ENCODE data around the gene POLR2H.
A peak's percentile ranks its signal among the peaks of the same experiment; 100 is the strongest.

POLR2H gene

GRCh38 chr3:184375747-184376461 lies 14.4 kb downstream of the POLR2H start:
- in situ Hi-C loops (cut with HindIII; ENCODE audit: low sequenced_read_pairs): no loop called here
- no peak for TF ChIP-seq CTCF (IDR thresholded peaks at IDR 0.05; ENCODE audit: low read depth, low read length)
- H3K4me3 ChIP-seq (ENCODE audit: low read depth, low read length): no peak overlapping the region
- DNase-seq (ENCODE audit: low read depth, low spot score): no peak

GRCh38 chr3:184377374-184377773 lies 15.9 kb downstream of the POLR2H start:
- H3K4me3 ChIP-seq (ENCODE audit: low read depth, low read length): no peak overlapping the region
- in situ Hi-C loops (cut with HindIII; ENCODE audit: low sequenced_read_pairs): no loop called here
- no peak for TF ChIP-seq CTCF (IDR thresholded peaks at IDR 0.05; ENCODE audit: low read depth, low read length)
- no peak for DNase-seq (ENCODE audit: low read depth, low spot score)

DNA sequence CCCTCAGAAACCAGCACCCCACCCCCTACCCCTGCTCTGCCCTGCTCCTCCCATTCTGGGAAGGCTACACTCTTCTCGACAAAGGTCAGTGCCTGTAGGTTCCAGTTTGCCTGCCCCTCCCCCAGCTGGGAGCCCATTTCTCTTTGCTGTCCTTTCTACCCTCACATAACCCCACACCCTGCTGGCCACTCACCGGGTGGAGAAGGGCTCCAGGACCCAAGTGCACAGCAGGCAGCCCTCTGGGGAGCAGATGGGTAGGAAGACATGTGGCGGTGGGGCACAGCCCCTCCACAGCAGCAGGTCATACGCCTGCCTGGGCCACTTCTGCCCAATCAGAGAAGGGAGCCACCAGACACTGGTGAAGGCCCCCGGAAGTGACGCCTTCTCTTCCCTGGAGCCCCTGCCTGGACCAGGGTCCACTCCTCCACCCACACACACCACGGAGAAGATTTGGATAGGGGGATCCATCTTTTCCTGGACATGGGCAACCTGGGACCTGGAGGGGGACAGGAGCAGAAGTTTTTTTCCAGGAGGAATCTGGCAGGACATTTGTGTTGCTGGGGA lies 16.5 kb downstream of the POLR2H start, which contains the start of gene THPO:
TSS of gene THPO (minus strand) at position 326 of the 564 bp plus-strand sequence. CDS start 1,948 bp downstream, outside the sequence.
- in situ Hi-C loops (cut with HindIII; ENCODE audit: low sequenced_read_pairs): no loop called here
- no peak within 1 kb of the TSS for H3K4me3 ChIP-seq (ENCODE audit: low read depth, low read length)
- no peak for TF ChIP-seq CTCF (IDR thresholded peaks at IDR 0.05; ENCODE audit: low read depth, low read length)
- DNase-seq (ENCODE audit: low read depth, low spot score): no peak

- no peak for DNase-seq (ENCODE audit: low read depth, low spot score)
- in situ Hi-C loops (cut with HindIII; ENCODE audit: low sequenced_read_pairs): no loop called here
- no peak overlapping the region for H3K4me3 ChIP-seq (ENCODE audit: low read depth, low read length)
- no peak for TF ChIP-seq CTCF (IDR thresholded peaks at IDR 0.05; ENCODE audit: low read depth, low read length)
These were observed 17.3 kb downstream of the POLR2H start for GRCh38 chr3:184378651-184379357.

DNA sequence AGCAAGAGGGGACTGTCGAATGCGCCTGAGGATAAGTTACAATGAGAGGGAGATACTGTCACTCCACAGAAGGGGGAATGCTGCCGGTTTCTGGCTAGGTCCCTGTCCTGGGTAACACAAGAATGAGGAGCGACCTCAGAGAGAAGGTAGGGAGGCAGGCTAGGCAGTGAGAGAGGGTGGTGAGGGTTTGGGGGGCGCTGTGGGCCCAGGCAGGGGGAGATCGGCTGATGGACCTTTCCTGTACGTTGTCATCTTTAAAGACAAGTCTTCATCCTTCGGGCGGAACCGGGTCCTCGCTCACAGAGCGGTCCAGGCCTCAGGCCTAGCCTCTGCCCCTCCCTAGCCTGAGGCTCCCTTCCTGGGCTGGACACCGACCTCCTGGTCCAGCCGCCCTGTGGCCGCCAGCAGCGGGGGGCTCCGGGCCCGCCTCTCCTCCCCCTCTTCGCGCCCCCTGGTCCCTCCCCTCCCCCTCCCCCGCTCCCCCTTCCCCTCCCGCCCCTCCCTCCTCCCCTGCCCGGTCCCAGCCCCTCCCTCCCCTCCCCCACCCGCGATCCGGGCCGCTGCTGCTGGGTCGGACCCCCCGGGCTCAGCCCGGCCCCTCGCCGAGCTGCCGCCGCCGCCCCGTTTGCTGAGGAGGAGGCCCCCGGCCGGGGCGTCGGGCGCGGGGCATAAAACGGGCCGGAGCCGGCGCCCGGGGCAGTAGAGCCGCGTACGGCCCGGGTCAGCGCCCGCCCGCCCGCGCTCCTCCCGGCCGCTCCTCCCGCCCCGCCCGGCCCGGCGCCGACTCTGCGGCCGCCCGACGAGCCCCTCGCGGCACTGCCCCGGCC lies 18.1 kb downstream of the POLR2H start, which contains the start of gene CHRD:
TSS of gene CHRD (plus strand) at position 697 of the 827 bp plus-strand sequence. CDS start 265 bp downstream, outside the sequence.
- H3K4me3 ChIP-seq (ENCODE audit: low read depth, low read length): peak within 1 kb of the TSS; percentile 7
- DNase-seq (ENCODE audit: low read depth, low spot score): no peak
- in situ Hi-C loops (cut with HindIII; ENCODE audit: low sequenced_read_pairs): no loop called here
- no peak for TF ChIP-seq CTCF (IDR thresholded peaks at IDR 0.05; ENCODE audit: low read depth, low read length)

DNA sequence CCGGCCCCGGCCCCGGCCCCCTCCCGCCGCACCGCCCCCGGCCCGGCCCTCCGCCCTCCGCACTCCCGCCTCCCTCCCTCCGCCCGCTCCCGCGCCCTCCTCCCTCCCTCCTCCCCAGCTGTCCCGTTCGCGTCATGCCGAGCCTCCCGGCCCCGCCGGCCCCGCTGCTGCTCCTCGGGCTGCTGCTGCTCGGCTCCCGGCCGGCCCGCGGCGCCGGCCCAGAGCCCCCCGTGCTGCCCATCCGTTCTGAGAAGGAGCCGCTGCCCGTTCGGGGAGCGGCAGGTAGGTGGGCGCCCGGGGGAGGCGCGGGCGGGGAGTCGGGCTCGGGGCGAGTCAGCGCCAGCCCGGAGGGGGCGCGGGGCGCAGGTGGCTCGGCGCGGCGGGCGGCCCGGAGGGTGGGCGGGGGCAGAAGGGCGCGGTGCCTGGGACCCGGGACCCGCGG lies 18.7 kb downstream of the POLR2H start:
- H3K4me3 ChIP-seq (ENCODE audit: low read depth, low read length): no peak overlapping the region
- in situ Hi-C loops (cut with HindIII; ENCODE audit: low sequenced_read_pairs): no loop called here
- DNase-seq (ENCODE audit: low read depth, low spot score): peak; percentile 19
- no peak for TF ChIP-seq CTCF (IDR thresholded peaks at IDR 0.05; ENCODE audit: low read depth, low read length)
